K562 (cell line): ENCODE data around the gene SAPCD1. TPM values are rescaled to one million over a fixed set of nuclear protein-coding genes. Genes with fewer than 3 reads are reported as not detected.

Experiments
- ARID1B ChIP-seq: fragments of 450-650 bp; IDR thresholded peaks from 2 replicates; pipeline ENCODE4 v1.6.1; 2016; ENCODE audit warnings: antibody characterized with exemption, mild to moderate bottlenecking, inconsistent platforms
- BRD9 ChIP-seq: fragments of 450-650 bp; IDR thresholded peaks from 2 replicates; pipeline ENCODE4 v1.6.1; 2018; ENCODE audit warnings: low read depth; ENCODE audit not compliant: partially characterized antibody
- BRF2 ChIP-seq: IDR thresholded peaks from 3 replicates; pipeline ENCODE4 v1.6.1; 2011; ENCODE audit warnings: borderline replicate concordance, mild to moderate bottlenecking; ENCODE audit not compliant: insufficient read length, insufficient read depth
- C11orf30 ChIP-seq: fragments of 450-650 bp; IDR thresholded peaks from 2 replicates; pipeline ENCODE4 v1.6.1; 2016; ENCODE audit warnings: low read depth, mild to moderate bottlenecking
- CBX5 ChIP-seq: IDR thresholded peaks from 2 replicates; pipeline ENCODE4 v1.6.1; 2014; ENCODE audit warnings: low read depth, borderline replicate concordance
- CBX8 ChIP-seq: fragments of 200-600 bp; sonication (generic); IDR thresholded peaks from 2 replicates; pipeline ENCODE4 v1.6.1; 2012; ENCODE audit warnings: borderline replicate concordance, mixed run types, low read depth, mild to moderate bottlenecking, moderate library complexity, mixed read lengths, low read length, control low read depth, inconsistent platforms; ENCODE audit not compliant: poor library complexity, severe bottlenecking; ENCODE audit errors: extremely low read depth
- DDX20 ChIP-seq: fragments of 450-650 bp; IDR thresholded peaks from 2 replicates; pipeline ENCODE4 v1.6.1; 2016; ENCODE audit warnings: missing genetic modification characterization, low read depth, mild to moderate bottlenecking, missing compliant biosample characterization, moderate library complexity
- E4F1 ChIP-seq: fragments of 250-450 bp; sonication (Bioruptor Pico); IDR thresholded peaks from 2 replicates; pipeline ENCODE4 v1.5.0; 2021; ENCODE audit warnings: mild to moderate bottlenecking, borderline replicate concordance
- EP400 ChIP-seq: fragments of 450-650 bp; IDR thresholded peaks from 2 replicates; pipeline ENCODE4 v1.6.1; 2017; ENCODE audit warnings: antibody characterized with exemption, mild to moderate bottlenecking, moderate library complexity
- ERF ChIP-seq: fragments of 450-650 bp; formaldehyde crosslinking; IDR thresholded peaks from 2 replicates; pipeline ENCODE4 v1.4.0; 2020; ENCODE audit warnings: mild to moderate bottlenecking, mixed read lengths
- NBN ChIP-seq: fragments of 450-650 bp; IDR thresholded peaks from 2 replicates; pipeline ENCODE4 v1.6.1; 2016; ENCODE audit warnings: low read depth, mild to moderate bottlenecking
- NCOA4 ChIP-seq: fragments of 450-650 bp; IDR thresholded peaks from 2 replicates; pipeline ENCODE4 v1.6.1; 2018; ENCODE audit warnings: mild to moderate bottlenecking; ENCODE audit not compliant: partially characterized antibody
- NR1H2 ChIP-seq: sonication (generic); formaldehyde crosslinking; IDR thresholded peaks from 2 replicates; pipeline ENCODE4 v1.4.0; 2020; ENCODE audit warnings: mild to moderate bottlenecking, missing genetic modification reagents
- PCBP2 ChIP-seq: fragments of 200-400 bp; formaldehyde crosslinking; IDR thresholded peaks from 2 replicates; pipeline ENCODE4 v1.6.1; 2018; ENCODE audit warnings: low read length, low read depth, mild to moderate bottlenecking, moderate library complexity; ENCODE audit not compliant: poor library complexity, severe bottlenecking
- POU5F1 ChIP-seq: fragments of 150-350 bp; IDR thresholded peaks from 2 replicates; pipeline ENCODE4 v1.6.1; 2014; ENCODE audit warnings: borderline replicate concordance, low read length, low read depth, mild to moderate bottlenecking; ENCODE audit not compliant: partially characterized antibody
- RBM34 ChIP-seq: fragments of 200-400 bp; formaldehyde crosslinking; IDR thresholded peaks from 2 replicates; pipeline ENCODE4 v1.6.1; 2018; ENCODE audit warnings: low read length, borderline replicate concordance; ENCODE audit not compliant: insufficient read depth
- RCOR1 ChIP-seq, 2 experiments: IDR thresholded peaks; 2 replicates each; pipeline ENCODE4 v1.6.1; 2012; ENCODE audit warnings: low read depth in 2 of 2, low read length in 2 of 2, borderline replicate concordance in 1 of 2, improper control_type of control experiment in 1 of 2
- TEAD2 ChIP-seq: fragments of 450-650 bp; IDR thresholded peaks from 2 replicates; pipeline ENCODE4 v1.6.1; 2016; ENCODE audit warnings: missing genetic modification characterization, control low read depth, missing compliant biosample characterization
- ZNF121 ChIP-seq: sonication (generic); formaldehyde crosslinking; conservative IDR thresholded peaks from 2 replicates; pipeline ENCODE4 v1.8.0; 2022; ENCODE audit warnings: missing genetic modification reagents
- ZNF655 ChIP-seq: fragments of 250-450 bp; sonication (Bioruptor Pico); IDR thresholded peaks from 2 replicates; pipeline ENCODE4 v1.5.0; 2021
- polyA plus RNA-seq, 8 experiments: library from polyadenylated mRNA; depleted of rRNA in 4 of 8; stranded (reverse) in 5 of 8; unstranded in 3 of 8; fragments of >200 nt; fragmentation: Nextera tagmentation in 2 of 8; fragmentation: Illumina TruSeq in 1 of 8; extraction: Ambion mirVana in 2 of 8; extraction: Trizol in 1 of 8; gene quantifications; 2 replicates each; pipeline versions ENCODE4 v1.2.1 to v1.2.3, GENCODE V29; 2011 to 2014; ENCODE audit warnings: inconsistent platforms in 1 of 8, missing spikeins in 1 of 8
- total RNA-seq, 7 experiments: library from RNA; depleted of rRNA in 6 of 7; stranded (reverse); fragments of >200 nt in 6 of 7; fragmentation: Illumina TruSeq in 2 of 7; extraction: Trizol in 2 of 7; gene quantifications; 2 replicates each; pipeline versions ENCODE4 v1.2.1 to v1.2.3, GENCODE V29; 2011 to 2021; ENCODE audit warnings: low replicate concordance in 1 of 7

Gene SAPCD1
- total and polyA plus RNA-seq, 9 of the 15 experiments (the other 6 are each of a cell fraction or from before 2014, with no cell fraction given): 2.6 to 30.2 (median 7.4) TPM

GRCh38 chr6:31806470-31807272 is 44.2 kb downstream of the SAPCD1 start, which contains the start of gene LSM2 (continued):
- TF ChIP-seq CBX8 (no peak), POU5F1 (no peak), ZNF121 (no peak), EP400 (no peak), ARID1B (no peak), RCOR1 (IDR thresholded peaks at IDR 0.05; ENCODE audit: borderline replicate concordance in 1 of 2, low read depth in 2 of 2, low read length in 2 of 2) (0 out of 4 replicates have a peak, but pooled peaks have one; percentile 6 to 53), NBN (peak; percentile 81), ERF (peak; percentile 10; the same call in 1 of the 2 replicates), CBX5 (no peak), NR1H2 (CRISPR knock-in tag) (peak; percentile 90; the same call in 1 of the 2 replicates), BRF2 (no peak), PCBP2 (no peak), RBM34 (peak; percentile 85; the same call in 1 of the 2 replicates), E4F1 (CRISPR knock-in tag) (no peak), BRD9 (peak; percentile 87), ZNF655 (CRISPR knock-in tag) (no peak), TEAD2 (tag) (0 out of 2 replicates have a peak, but pooled peaks have one; percentile 25), NCOA4 (no peak), C11orf30 (no peak), DDX20 (no peak)
